H1 (cell line): ENCODE results near the gene KLHL5. TPM values are rescaled to one million over a fixed set of nuclear protein-coding genes. Genes with fewer than 3 reads are reported as not detected.

Experiments used
- CTCF ChIA-PET: fragments of 300-600 bp; sonication (Branson Sonifier 250); formaldehyde crosslinking; loops from one replicate; lab custom pipeline; 2021; ENCODE audit not compliant: partially characterized antibody; lab: Charles Lee
- POLR2A ChIA-PET: fragments of 300-600 bp; sonication (Branson Sonifier 250); formaldehyde crosslinking; loops from one replicate; lab custom pipeline; 2021; ENCODE audit warnings: inconsistent platforms; ENCODE audit not compliant: partially characterized antibody; lab: Charles Lee
- DNase-seq, 2 experiments: peaks; one replicate each; pipeline versions ENCODE4 v3.0.0 to v3.0.0-alpha.2; 2010 to 2022; ENCODE audit warnings: low spot score in 2 of 2, low read depth in 1 of 2, mixed read lengths in 1 of 2
- FAIRE-seq: peaks from 2 replicates; lab custom pipeline; 2011; peaks lifted over from hg19 to GRCh38; lab: Jason Lieb, UNC
- H2AFZ ChIP-seq: 2 replicates; pipeline ENCODE4 v1.8.1; 2012; ENCODE audit warnings: low read length, inconsistent platforms
- H2AK5ac ChIP-seq: 2 replicates; pipeline ENCODE4 v1.6.1; 2013; ENCODE audit warnings: low read depth, low read length
- H2BK120ac ChIP-seq: replicated peaks from 2 replicates; pipeline ENCODE3; 2013; ENCODE audit warnings: low read depth, low read length, inconsistent platforms
- H2BK12ac ChIP-seq: 2 replicates; pipeline ENCODE4 v1.6.1; 2013; ENCODE audit warnings: low read depth, low read length
- H2BK15ac ChIP-seq: 2 replicates; pipeline ENCODE4 v1.6.1; 2013; ENCODE audit warnings: low read length
- H2BK20ac ChIP-seq: 2 replicates; pipeline ENCODE4 v1.6.1; 2013; ENCODE audit warnings: low read length
- H2BK5ac ChIP-seq: 2 replicates; pipeline ENCODE4 v1.6.1; 2013; ENCODE audit warnings: low read depth, low read length
- H3K14ac ChIP-seq: 2 replicates; pipeline ENCODE4 v1.6.1; 2013; ENCODE audit warnings: inconsistent platforms; ENCODE audit not compliant: insufficient read length
- H3K18ac ChIP-seq: 2 replicates; pipeline ENCODE4 v1.6.1; 2013; ENCODE audit warnings: low read length; ENCODE audit errors: extremely low read depth
- H3K23ac ChIP-seq: 2 replicates; pipeline ENCODE4 v1.6.1; 2013; ENCODE audit warnings: inconsistent platforms; ENCODE audit not compliant: insufficient read length
- H3K23me2 ChIP-seq: 2 replicates; pipeline ENCODE4 v1.6.1; 2013; ENCODE audit warnings: low read depth, low read length
- H3K27ac ChIP-seq: 2 replicates; pipeline ENCODE4 v1.6.1; 2011; ENCODE audit warnings: low read depth, low read length, inconsistent platforms
- H3K27me3 ChIP-seq, 4 experiments: replicated peaks in 1 of 4; 1 replicate in 1 of 4; 2 replicates in 3 of 4; pipeline versions ENCODE4 v1.6.1 to v1.8.1; 2011 to 2013; ENCODE audit warnings: low read length in 3 of 4, mild to moderate bottlenecking in 3 of 4, inconsistent platforms in 2 of 4, mixed read lengths in 2 of 4, moderate library complexity in 1 of 4; ENCODE audit not compliant: control insufficient read depth in 3 of 4, insufficient read depth in 3 of 4; ENCODE audit errors: extremely low read depth in 1 of 4
- H3K36me3 ChIP-seq, 4 experiments: 2 replicates each; pipeline versions ENCODE4 v1.6.1 to v1.8.1; 2011 to 2013; ENCODE audit warnings: mild to moderate bottlenecking in 4 of 4, low read length in 3 of 4, moderate library complexity in 2 of 4, control low read depth in 1 of 4, inconsistent platforms in 1 of 4; ENCODE audit not compliant: insufficient read depth in 4 of 4, control insufficient read depth in 2 of 4
- H3K4ac ChIP-seq: replicated peaks from 2 replicates; pipeline ENCODE3; 2013; ENCODE audit warnings: low read length, low read depth, mixed read lengths, inconsistent platforms; ENCODE audit not compliant: insufficient read length
- H3K4me1 ChIP-seq, 4 experiments: replicated peaks in 1 of 4; 1 replicate in 1 of 4; 2 replicates in 3 of 4; pipeline versions ENCODE4 v1.6.1 to v1.8.1; 2011 to 2013; ENCODE audit warnings: low read length in 3 of 4, inconsistent platforms in 2 of 4, mixed read lengths in 1 of 4; ENCODE audit not compliant: insufficient read depth in 4 of 4, control insufficient read depth in 3 of 4
- H3K4me2 ChIP-seq, 2 experiments: 2 replicates each; pipeline versions ENCODE4 v1.6.1 to v1.8.1; 2011 to 2013; ENCODE audit warnings: low read depth in 2 of 2, low read length in 2 of 2, control low read depth in 1 of 2, inconsistent platforms in 1 of 2, mild to moderate bottlenecking in 1 of 2; ENCODE audit not compliant: insufficient read depth in 1 of 2
- H3K4me3 ChIP-seq, 4 experiments: fragments of 200-600, 300-600 bp in 1 of 4; sonication (generic), shearing (Covaris generic), sonication (Bioruptor Twin) in 1 of 4; 2 replicates each; pipeline versions ENCODE4 v1.5.1 to v1.8.1; 2011 to 2016; ENCODE audit warnings: low read length in 4 of 4, low read depth in 3 of 4, control low read depth in 2 of 4, inconsistent platforms in 2 of 4, mild to moderate bottlenecking in 2 of 4, mixed read lengths in 1 of 4, moderate library complexity in 1 of 4; ENCODE audit not compliant: insufficient read depth in 2 of 4; ENCODE audit errors: extremely low read depth in 1 of 4
- H3K56ac ChIP-seq: replicated peaks from 2 replicates; pipeline ENCODE3; 2013; ENCODE audit warnings: low read depth, mild to moderate bottlenecking, mixed read lengths, low read length, inconsistent platforms; ENCODE audit not compliant: insufficient read length
- H3K79me1 ChIP-seq: 2 replicates; pipeline ENCODE4 v1.6.1; 2013; ENCODE audit warnings: low read depth, low read length, control low read depth
- H3K79me2 ChIP-seq, 2 experiments: 2 replicates each; pipeline versions ENCODE4 v1.6.1 to v1.8.1; 2012 to 2013; ENCODE audit warnings: low read length in 2 of 2, mild to moderate bottlenecking in 2 of 2, inconsistent platforms in 1 of 2; ENCODE audit not compliant: insufficient read depth in 2 of 2, control insufficient read depth in 1 of 2
- H3K9ac ChIP-seq, 4 experiments: replicated peaks in 1 of 4; 1 replicate in 1 of 4; 2 replicates in 3 of 4; pipeline versions ENCODE4 v1.6.1 to v1.8.1; 2011 to 2013; ENCODE audit warnings: low read depth in 3 of 4, low read length in 3 of 4, control low read depth in 2 of 4, mild to moderate bottlenecking in 2 of 4, moderate library complexity in 2 of 4, inconsistent platforms in 1 of 4; ENCODE audit errors: extremely low read depth in 1 of 4
- H3K9me3 ChIP-seq, 2 experiments: 2 replicates each; pipeline versions ENCODE4 v1.6.1 to v1.8.1; 2012 to 2013; ENCODE audit warnings: mild to moderate bottlenecking in 2 of 2, moderate library complexity in 2 of 2, control low read depth in 1 of 2, inconsistent platforms in 1 of 2, low read depth in 1 of 2, low read length in 1 of 2, mixed read lengths in 1 of 2; ENCODE audit not compliant: insufficient read depth in 2 of 2
- H4K20me1 ChIP-seq, 2 experiments: replicated peaks in 1 of 2; 2 replicates each; pipeline versions ENCODE3 to v1.8.1; 2011 to 2013; ENCODE audit warnings: inconsistent platforms in 2 of 2, low read length in 2 of 2, mild to moderate bottlenecking in 1 of 2; ENCODE audit not compliant: insufficient read depth in 2 of 2, control insufficient read depth in 1 of 2
- H4K5ac ChIP-seq: 2 replicates; pipeline ENCODE4 v1.6.1; 2013; ENCODE audit warnings: low read length, low read depth, mixed read lengths, inconsistent platforms; ENCODE audit not compliant: insufficient read length
- H4K8ac ChIP-seq: 2 replicates; pipeline ENCODE4 v1.8.0; 2013; ENCODE audit warnings: mild to moderate bottlenecking, moderate library complexity, low read length, inconsistent platforms; ENCODE audit not compliant: insufficient read depth; ENCODE audit errors: extremely low read depth
- H4K91ac ChIP-seq: replicated peaks from 2 replicates; pipeline ENCODE3; 2013; ENCODE audit warnings: low read length, mixed read lengths, inconsistent platforms; ENCODE audit not compliant: insufficient read length
- BCL11A ChIP-seq, 2 experiments: IDR thresholded peaks; one replicate each; pipeline ENCODE4 v1.6.1; 2011; ENCODE audit warnings: low read depth in 2 of 2, low read length in 2 of 2, mild to moderate bottlenecking in 2 of 2
- CBX5 ChIP-seq: fragments of 300-800, 300-1000 bp; sonication (generic); IDR thresholded peaks from 2 replicates; pipeline ENCODE4 v1.7.1; 2016; ENCODE audit warnings: antibody characterized with exemption, low read length, low read depth
- GTF2F1 ChIP-seq: IDR thresholded peaks from 2 replicates; pipeline ENCODE4 v1.6.1; 2012; ENCODE audit warnings: low read depth, low read length, improper control_type of control experiment, borderline replicate concordance
- HDAC2 ChIP-seq, 2 experiments: fragments of 300-600 bp in 1 of 2; sonication (generic) in 1 of 2; IDR thresholded peaks; 2 replicates each; pipeline ENCODE4 v1.6.1; 2011 to 2012; ENCODE audit warnings: low read depth in 2 of 2, low read length in 2 of 2, mild to moderate bottlenecking in 2 of 2, moderate library complexity in 2 of 2, borderline replicate concordance in 1 of 2, inconsistent platforms in 1 of 2
- KDM5A ChIP-seq: fragments of 200-600 bp; IDR thresholded peaks from 2 replicates; pipeline ENCODE4 v1.7.1; 2012; ENCODE audit warnings: mild to moderate bottlenecking, low read length, inconsistent platforms, mixed read lengths
- NRF1 ChIP-seq: IDR thresholded peaks from 2 replicates; pipeline ENCODE4 v1.6.1; 2011; ENCODE audit warnings: mild to moderate bottlenecking, low read depth, low read length, improper control_type of control experiment
- PHF8 ChIP-seq: fragments of 200-600 bp; sonication (generic); conservative IDR thresholded peaks from 2 replicates; pipeline ENCODE4 v1.7.1; 2012; ENCODE audit warnings: low read depth, mild to moderate bottlenecking, inconsistent platforms, low read length, moderate library complexity
- ZNF274 ChIP-seq: IDR thresholded peaks from 2 replicates; pipeline ENCODE4 v1.7.0; 2012; ENCODE audit warnings: low read length, borderline replicate concordance; ENCODE audit errors: extremely low read depth
- WGBS, 2 experiments: shearing (Covaris generic) in 1 of 2; methylation state at CpG; one replicate each; pipeline versions ENCODE4 v1.1.6 to v1.1.7; 2013 to 2015; ENCODE audit warnings: low lambda C conversion rate in 2 of 2, mixed read lengths in 2 of 2, inconsistent platforms in 1 of 2, low coverage in 1 of 2, missing lambda C conversion rate in 1 of 2; ENCODE audit not compliant: insufficient replicate concordance in 2 of 2, insufficient coverage in 1 of 2, insufficient read length in 1 of 2; ENCODE audit errors: extremely low coverage in 1 of 2, missing lambda C conversion rate in 1 of 2; 5-methylcytosine and 5-hydroxymethylcytosine counted together
- polyA plus RNA-seq, 7 experiments: library from polyadenylated mRNA; depleted of rRNA in 3 of 7; stranded (reverse) in 5 of 7; unstranded in 2 of 7; fragments of >200 nt in 5 of 7; fragments of 200-250 nt in 2 of 7; gene quantifications; 1 replicate in 5 of 7; 2 replicates in 1 of 7; 4 replicates in 1 of 7; pipeline versions ENCODE4 v1.2.1 to v1.2.3, GENCODE V29; 2011 to 2013; ENCODE audit warnings: missing spikeins in 2 of 7, mixed read lengths in 2 of 7
- total RNA-seq: library from RNA; stranded (reverse); fragmentation: NEBNext Ultra II Directional; extraction: Animal tissue kit (Norgen Biotek cat#: 25700); gene quantifications from 2 replicates; pipeline ENCODE4 v1.2.1, GENCODE V29; 2021

KLHL5 gene
- total and polyA plus RNA-seq, 2 of the 8 experiments (the other 6 are each of a cell fraction or from before 2014, with no cell fraction given): 13.0 to 23.6 TPM

- ChIA-PET POLR2A (no interaction called here), CTCF (interaction anchor here (0.6 to 1.6 kb wide), 2 partner anchors 252 to 299 kb away, joined by 3 read pairs; no protein-coding TSS in a partner anchor)
- H3K14ac ChIP-seq: no peak overlapping the region
- H4K91ac ChIP-seq: no peak overlapping the region
- no peaks in the 10 kb centered on the region for H3K9me3 ChIP-seq
- no peak overlapping the region for H3K9ac ChIP-seq
- H4K20me1 ChIP-seq: no peaks in the 10 kb centered on the region
- H2BK15ac ChIP-seq: no peak overlapping the region
- no peak overlapping the region for H3K4me3 ChIP-seq
- H3K23me2 ChIP-seq: no peaks in the 10 kb centered on the region
- no peak overlapping the region for H3K56ac ChIP-seq
- no peak overlapping the region for H3K4me2 ChIP-seq
- 94% methylated on average over 4 of the region's 4 CpGs; no CpG with 5 or more reads in 1 of the 2 experiments for WGBS, 2 experiments
- no peaks in the 10 kb centered on the region for H3K4me1 ChIP-seq
- H3K79me2 ChIP-seq: no peaks in the 10 kb centered on the region
- H3K36me3 ChIP-seq: no peaks in the 10 kb centered on the region
- no peak overlapping the region for H3K27ac ChIP-seq
- no peak overlapping the region for H2AFZ ChIP-seq
- H3K79me1 ChIP-seq: no peaks in the 10 kb centered on the region
- H2BK120ac ChIP-seq: no peak overlapping the region
- no peak overlapping the region for H2BK5ac ChIP-seq
- FAIRE-seq: no peak
- H3K18ac ChIP-seq: no peak overlapping the region
- H2BK12ac ChIP-seq: no peak overlapping the region
- no peak overlapping the region for H4K8ac ChIP-seq
- H4K5ac ChIP-seq: no peak overlapping the region
- H3K27me3 ChIP-seq: no peaks in the 10 kb centered on the region
- no peak overlapping the region for H3K23ac ChIP-seq
- no peak for TF ChIP-seq ZNF274
- TF ChIP-seq BCL11A (IDR thresholded peaks at IDR 0.05; ENCODE audit: low read depth in 2 of 2, low read length in 2 of 2): no peak
- no peak for TF ChIP-seq PHF8
- TF ChIP-seq HDAC2 (IDR thresholded peaks at IDR 0.05; ENCODE audit: borderline replicate concordance in 1 of 2, low read depth in 2 of 2, low read length in 2 of 2): no peak
- no peak for TF ChIP-seq NRF1
- TF ChIP-seq GTF2F1: no peak
- TF ChIP-seq CBX5: no peak
- TF ChIP-seq KDM5A: no peak
- no peak overlapping the region for H2BK20ac ChIP-seq
- no peak for DNase-seq
- no peak overlapping the region for H3K4ac ChIP-seq
- no peak overlapping the region for H2AK5ac ChIP-seq
Observed at GRCh38 chr4:39154009-39154408, 92.0 kb downstream of the KLHL5 start.
